ENCODE data around the gene RGS14.

The RGS14 gene

GRCh38 chr5:177396807-177397206, 39.1 kb downstream of the RGS14 start:
- Histone ChIP-seq H3K9me2 (replicated peaks; ENCODE audit: low read depth, low read length) (no peaks in the 10 kb centered on the region), H3F3A (ENCODE audit: low read depth) (no peaks in the 10 kb centered on the region)
- TF ChIP-seq EZH2phosphoT487 (IDR thresholded peaks at IDR 0.05; ENCODE audit: borderline replicate concordance) = no peak
- TF ChIP-seq, protein P1, sequence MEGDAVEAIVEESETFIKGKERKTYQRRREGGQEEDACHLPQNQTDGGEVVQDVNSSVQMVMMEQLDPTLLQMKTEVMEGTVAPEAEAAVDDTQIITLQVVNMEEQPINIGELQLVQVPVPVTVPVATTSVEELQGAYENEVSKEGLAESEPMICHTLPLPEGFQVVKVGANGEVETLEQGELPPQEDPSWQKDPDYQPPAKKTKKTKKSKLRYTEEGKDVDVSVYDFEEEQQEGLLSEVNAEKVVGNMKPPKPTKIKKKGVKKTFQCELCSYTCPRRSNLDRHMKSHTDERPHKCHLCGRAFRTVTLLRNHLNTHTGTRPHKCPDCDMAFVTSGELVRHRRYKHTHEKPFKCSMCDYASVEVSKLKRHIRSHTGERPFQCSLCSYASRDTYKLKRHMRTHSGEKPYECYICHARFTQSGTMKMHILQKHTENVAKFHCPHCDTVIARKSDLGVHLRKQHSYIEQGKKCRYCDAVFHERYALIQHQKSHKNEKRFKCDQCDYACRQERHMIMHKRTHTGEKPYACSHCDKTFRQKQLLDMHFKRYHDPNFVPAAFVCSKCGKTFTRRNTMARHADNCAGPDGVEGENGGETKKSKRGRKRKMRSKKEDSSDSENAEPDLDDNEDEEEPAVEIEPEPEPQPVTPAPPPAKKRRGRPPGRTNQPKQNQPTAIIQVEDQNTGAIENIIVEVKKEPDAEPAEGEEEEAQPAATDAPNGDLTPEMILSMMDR (conservative IDR thresholded peaks at IDR 0.05; ENCODE audit: low read length) = no peak

GRCh38 chr5:177397875-177398390, 40.2 kb downstream of the RGS14 start:
- Histone ChIP-seq H3F3A (ENCODE audit: low read depth) (no peaks in the 10 kb centered on the region), H2AFZ (ENCODE audit: low read length) (no peak overlapping the region), H3K79me2 (ENCODE audit: insufficient read depth, low read length) (no peaks in the 10 kb centered on the region), H3K4me1 (ENCODE audit: insufficient read depth, low read length, poor library complexity, severe bottlenecking) (peaks cover 2% of the 10 kb centered on the region), H3K36me3 (ENCODE audit: insufficient read depth, low read length) (no peaks in the 10 kb centered on the region), H3K4me2 (ENCODE audit: low read depth, low read length, poor library complexity, severe bottlenecking) (no peak overlapping the region), H3K9me2 (replicated peaks; ENCODE audit: low read depth, low read length) (no peaks in the 10 kb centered on the region), H3K4me3 (ENCODE audit: low read length, poor library complexity, severe bottlenecking) (no peak overlapping the region), H3K9ac (ENCODE audit: low read depth, low read length, poor library complexity, severe bottlenecking) (no peak overlapping the region), H4K20me1 (ENCODE audit: insufficient read depth, low read length, poor library complexity, severe bottlenecking) (no peaks in the 10 kb centered on the region), H3K27me3 (ENCODE audit: insufficient read depth, low read length, poor library complexity, severe bottlenecking) (no peaks in the 10 kb centered on the region), H3K9me3 (ENCODE audit: insufficient read depth, low read depth, low read length) (no peaks in the 10 kb centered on the region)
- TF ChIP-seq EZH2phosphoT487 (IDR thresholded peaks at IDR 0.05; ENCODE audit: borderline replicate concordance) = no peak
- TF ChIP-seq, protein P1 (conservative IDR thresholded peaks at IDR 0.05; ENCODE audit: low read length) = no peak

More at GRCh38 chr5:177396807-177397206, 39.1 kb downstream of the RGS14 start:
- H3K4me2 ChIP-seq (ENCODE audit: low read depth, low read length, poor library complexity, severe bottlenecking) = no peak overlapping the region
- H4K20me1 ChIP-seq (ENCODE audit: insufficient read depth, low read length, poor library complexity, severe bottlenecking) = no peaks in the 10 kb centered on the region
- H3K27me3 ChIP-seq (ENCODE audit: insufficient read depth, low read length, poor library complexity, severe bottlenecking) = no peaks in the 10 kb centered on the region
- H3K4me1 ChIP-seq (ENCODE audit: insufficient read depth, low read length, poor library complexity, severe bottlenecking) = peaks cover 2% of the 10 kb centered on the region
- H2AFZ ChIP-seq (ENCODE audit: low read length) = no peak overlapping the region
- no peaks in the 10 kb centered on the region for H3K79me2 ChIP-seq (ENCODE audit: insufficient read depth, low read length)
- no peaks in the 10 kb centered on the region for H3K9me3 ChIP-seq (ENCODE audit: insufficient read depth, low read depth, low read length)
- H3K36me3 ChIP-seq (ENCODE audit: insufficient read depth, low read length) = no peaks in the 10 kb centered on the region
- H3K4me3 ChIP-seq (ENCODE audit: low read length, poor library complexity, severe bottlenecking) = no peak overlapping the region
- H3K9ac ChIP-seq (ENCODE audit: low read depth, low read length, poor library complexity, severe bottlenecking) = no peak overlapping the region

DNA sequence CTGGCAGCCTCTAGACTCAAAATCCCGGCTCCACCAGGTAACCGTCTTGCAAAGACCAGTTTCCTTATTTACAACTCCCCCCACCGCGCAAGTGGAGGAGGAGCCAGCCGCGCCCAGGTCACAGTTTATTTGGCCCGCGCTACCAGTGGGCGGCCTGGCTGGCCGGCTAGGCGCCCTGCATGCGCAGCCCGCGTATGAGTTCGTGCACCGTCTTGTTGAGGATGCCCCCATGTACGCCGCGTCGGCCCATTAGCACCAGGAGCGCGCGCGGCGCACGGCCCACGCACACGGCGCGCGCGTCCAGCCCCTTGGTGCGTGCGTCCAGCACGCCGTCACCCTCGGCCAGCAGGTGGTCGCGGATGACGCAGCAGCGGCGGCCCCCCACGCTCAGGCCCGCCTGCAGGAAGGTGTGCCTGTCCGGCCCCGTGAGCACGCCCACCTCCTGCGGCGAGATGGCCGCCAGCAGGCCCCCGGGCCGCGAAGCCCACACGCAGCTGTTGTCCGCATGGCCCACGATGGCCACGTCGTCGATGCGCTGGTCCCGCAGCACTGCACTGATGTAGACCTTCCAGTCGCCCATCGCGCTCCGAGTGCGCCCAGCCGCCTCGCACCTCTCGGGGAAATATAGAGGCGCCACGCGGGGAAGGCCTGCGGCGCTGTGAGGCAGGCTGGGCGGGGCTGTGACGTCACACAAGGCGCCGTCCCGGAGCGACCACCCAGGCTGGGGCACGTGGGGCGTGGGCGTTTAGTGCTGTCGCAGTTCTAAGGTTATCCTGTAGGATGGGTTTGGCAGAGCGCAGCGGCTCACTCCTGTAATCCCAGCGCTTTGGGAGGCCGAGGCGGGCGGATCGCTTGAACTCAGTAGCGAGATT, 42.5 kb downstream of the RGS14 start, which contains the start of gene PFN3:
Gene PFN3 (minus strand): TSS at position 665 of the 872 bp plus-strand sequence. CDS start 85 bp downstream, at position 580.
- H3K9me2 ChIP-seq (replicated peaks; ENCODE audit: low read depth, low read length) = no peaks in the 10 kb centered on the region
- H3K27me3 ChIP-seq (ENCODE audit: insufficient read depth, low read length, poor library complexity, severe bottlenecking) = no peaks in the 10 kb centered on the region
- H2AFZ ChIP-seq (ENCODE audit: low read length) = no peak within 1 kb of the TSS
- TF ChIP-seq, protein P1 (conservative IDR thresholded peaks at IDR 0.05; ENCODE audit: low read length) = no peak
- no peak for TF ChIP-seq EZH2phosphoT487 (IDR thresholded peaks at IDR 0.05; ENCODE audit: borderline replicate concordance)
- H3K4me1 ChIP-seq (ENCODE audit: insufficient read depth, low read length, poor library complexity, severe bottlenecking) = peaks cover 8% of the 10 kb centered on the region
- no peaks in the 10 kb centered on the region for H3F3A ChIP-seq (ENCODE audit: low read depth)
- no peak within 1 kb of the TSS for H3K4me3 ChIP-seq (ENCODE audit: low read length, poor library complexity, severe bottlenecking)
- H4K20me1 ChIP-seq (ENCODE audit: insufficient read depth, low read length, poor library complexity, severe bottlenecking) = no peaks in the 10 kb centered on the region
- H3K4me2 ChIP-seq (ENCODE audit: low read depth, low read length, poor library complexity, severe bottlenecking) = no peak within 1 kb of the TSS
- no peaks in the 10 kb centered on the region for H3K79me2 ChIP-seq (ENCODE audit: insufficient read depth, low read length)
- no peak within 1 kb of the TSS for H3K9ac ChIP-seq (ENCODE audit: low read depth, low read length, poor library complexity, severe bottlenecking)
- H3K36me3 ChIP-seq (ENCODE audit: insufficient read depth, low read length) = no peaks in the 10 kb centered on the region
- H3K9me3 ChIP-seq (ENCODE audit: insufficient read depth, low read depth, low read length) = no peaks in the 10 kb centered on the region
